ENCODE results near the gene ARID1B. TPM values are rescaled to one million over a fixed set of nuclear protein-coding genes. Genes with fewer than 3 reads are reported as not detected.

ARID1B gene
- total and polyA plus RNA-seq, 10 of the 15 experiments (the other 5 are each of a cell fraction or from before 2014, with no cell fraction given): 24.7 to 133 (median 54.6) TPM

DNA sequence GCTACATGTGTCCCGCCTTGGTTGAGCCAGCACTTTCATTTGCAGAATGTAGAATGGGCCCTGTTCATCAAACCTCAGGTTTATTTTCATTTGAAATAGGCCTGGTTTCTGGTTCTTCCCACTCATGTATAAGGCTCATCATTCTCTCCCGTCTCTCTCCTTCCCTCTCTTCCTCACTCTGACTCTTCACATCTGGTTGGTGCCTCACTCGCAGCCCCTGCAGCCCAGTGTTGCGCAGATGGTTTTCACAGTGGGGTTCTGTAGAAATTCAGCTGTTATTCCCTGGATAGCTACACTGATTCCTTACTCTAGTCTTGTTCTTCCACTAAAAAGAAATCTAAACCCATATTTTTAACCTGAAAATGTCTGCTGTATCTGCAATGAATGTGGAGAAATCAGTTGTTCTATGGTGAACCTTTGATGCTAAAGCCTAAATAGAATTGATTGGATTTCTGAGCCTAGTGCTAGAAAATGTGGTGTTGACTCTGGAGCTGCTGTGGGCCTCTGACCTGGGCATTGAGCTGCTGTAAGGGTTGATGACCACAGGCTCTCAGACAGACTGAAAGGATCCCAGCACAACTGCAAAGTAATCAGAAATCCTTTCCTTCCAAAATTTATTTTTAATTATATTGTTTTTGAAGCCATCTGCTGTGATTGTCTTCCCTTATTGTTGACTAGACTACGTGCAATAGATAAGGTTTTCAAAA is 395.8 kb downstream of the ARID1B start (continued):
- TF ChIP-seq EZH2 (IDR thresholded peaks at IDR 0.05; ENCODE audit: borderline replicate concordance, control insufficient read depth, low read depth, low read length): no peak
- TF ChIP-seq, protein P1, sequence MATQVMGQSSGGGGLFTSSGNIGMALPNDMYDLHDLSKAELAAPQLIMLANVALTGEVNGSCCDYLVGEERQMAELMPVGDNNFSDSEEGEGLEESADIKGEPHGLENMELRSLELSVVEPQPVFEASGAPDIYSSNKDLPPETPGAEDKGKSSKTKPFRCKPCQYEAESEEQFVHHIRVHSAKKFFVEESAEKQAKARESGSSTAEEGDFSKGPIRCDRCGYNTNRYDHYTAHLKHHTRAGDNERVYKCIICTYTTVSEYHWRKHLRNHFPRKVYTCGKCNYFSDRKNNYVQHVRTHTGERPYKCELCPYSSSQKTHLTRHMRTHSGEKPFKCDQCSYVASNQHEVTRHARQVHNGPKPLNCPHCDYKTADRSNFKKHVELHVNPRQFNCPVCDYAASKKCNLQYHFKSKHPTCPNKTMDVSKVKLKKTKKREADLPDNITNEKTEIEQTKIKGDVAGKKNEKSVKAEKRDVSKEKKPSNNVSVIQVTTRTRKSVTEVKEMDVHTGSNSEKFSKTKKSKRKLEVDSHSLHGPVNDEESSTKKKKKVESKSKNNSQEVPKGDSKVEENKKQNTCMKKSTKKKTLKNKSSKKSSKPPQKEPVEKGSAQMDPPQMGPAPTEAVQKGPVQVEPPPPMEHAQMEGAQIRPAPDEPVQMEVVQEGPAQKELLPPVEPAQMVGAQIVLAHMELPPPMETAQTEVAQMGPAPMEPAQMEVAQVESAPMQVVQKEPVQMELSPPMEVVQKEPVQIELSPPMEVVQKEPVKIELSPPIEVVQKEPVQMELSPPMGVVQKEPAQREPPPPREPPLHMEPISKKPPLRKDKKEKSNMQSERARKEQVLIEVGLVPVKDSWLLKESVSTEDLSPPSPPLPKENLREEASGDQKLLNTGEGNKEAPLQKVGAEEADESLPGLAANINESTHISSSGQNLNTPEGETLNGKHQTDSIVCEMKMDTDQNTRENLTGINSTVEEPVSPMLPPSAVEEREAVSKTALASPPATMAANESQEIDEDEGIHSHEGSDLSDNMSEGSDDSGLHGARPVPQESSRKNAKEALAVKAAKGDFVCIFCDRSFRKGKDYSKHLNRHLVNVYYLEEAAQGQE (IDR thresholded peaks at IDR 0.05; ENCODE audit: low read depth, low read length): no peak
- no peak for TF ChIP-seq BACH1 (IDR thresholded peaks at IDR 0.05; ENCODE audit: borderline replicate concordance)
- no peak for TF ChIP-seq TCF12 (IDR thresholded peaks at IDR 0.05; ENCODE audit: low read depth, low read length)
- TF ChIP-seq PML (IDR thresholded peaks at IDR 0.05; ENCODE audit: low read length): no peak

DNA sequence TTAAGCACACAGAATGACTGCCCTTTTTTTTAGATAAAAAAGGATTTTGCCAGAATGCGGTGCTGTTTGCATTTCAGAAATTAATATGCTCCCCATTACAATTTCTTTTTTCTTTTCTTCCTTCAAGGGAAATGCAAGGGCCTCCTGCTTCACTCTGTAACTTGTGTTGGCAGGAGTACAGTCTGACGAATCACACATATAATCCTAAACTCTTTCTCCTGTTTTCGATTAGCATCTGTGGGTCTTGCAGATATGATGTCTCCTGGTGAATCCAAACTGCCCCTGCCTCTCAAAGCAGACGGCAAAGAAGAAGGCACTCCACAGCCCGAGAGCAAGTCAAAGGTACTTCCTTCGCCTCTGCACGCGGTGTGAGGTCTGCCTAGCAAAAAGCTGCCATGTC is 396.6 kb downstream of the ARID1B start:
- intact Hi-C loops (cut with micrococcal nuclease; ENCODE audit: unreplicated experiment): no loop called here
- no peaks in the 10 kb centered on the region for H4K20me1 ChIP-seq (ENCODE audit: control insufficient read depth, insufficient read depth)
- TF ChIP-seq CHD2 (IDR thresholded peaks at IDR 0.05; ENCODE audit: borderline replicate concordance, low read depth, low read length) (no peak), NBN (IDR thresholded peaks at IDR 0.05) (no peak), TAF1 (IDR thresholded peaks at IDR 0.05; ENCODE audit: borderline replicate concordance, low read depth, low read length) (no peak), TCF7 (IDR thresholded peaks at IDR 0.05; ENCODE audit: borderline replicate concordance) (no peak), EGR1 (IDR thresholded peaks at IDR 0.05; ENCODE audit: borderline replicate concordance in 1 of 2, low read depth in 2 of 2, low read length in 2 of 2) (no peak), HCFC1 (IDR thresholded peaks at IDR 0.05; ENCODE audit: low read length) (no peak), GABPA (IDR thresholded peaks at IDR 0.05; ENCODE audit: low read depth) (no peak), PAX8 (IDR thresholded peaks at IDR 0.05) (no peak), TCF12 (IDR thresholded peaks at IDR 0.05; ENCODE audit: low read depth, low read length) (no peak), JUND (IDR thresholded peaks at IDR 0.05; ENCODE audit: low read depth, low read length) (no peak)
- ChIA-PET CTCF (interaction anchor here (0.7 kb wide), 1 partner anchor 28 kb away, joined by 3 read pairs; no protein-coding TSS in a partner anchor), SMC1A (ENCODE audit: uncharacterized antibody, unreplicated experiment) (no interaction called here), POLR2A (no interaction called here), RAD21 (ENCODE audit: unreplicated experiment) (no interaction called here)
- in situ Hi-C loops (cut with MboI): no loop called here
- peaks cover 4 to 32% of the 10 kb centered on the region in 2 experiments; a peak in 3 of 4 replicates for H3K36me3 ChIP-seq (ENCODE audit: control insufficient read depth in 2 of 2, insufficient read depth in 2 of 2, low read length in 1 of 2)
- no peak for ATAC-seq
- no peaks in the 10 kb centered on the region for H3K4me1 ChIP-seq (ENCODE audit: control insufficient read depth, insufficient read depth, low read length)
- H3K9me3 ChIP-seq (replicated peaks; ENCODE audit: control insufficient read depth, insufficient read depth, low read length): no peaks in the 10 kb centered on the region
- WGBS (ENCODE audit: insufficient coverage, insufficient replicate concordance, low lambda C conversion rate, missing lambda C conversion rate): 95% methylated on average over 8 of the region's 8 CpGs
- no peak overlapping the region for H3K4me3 ChIP-seq
- H3K27ac ChIP-seq (ENCODE audit: control insufficient read depth, insufficient read depth): no peak overlapping the region
- H3K27me3 ChIP-seq (replicated peaks in 1 of 2; ENCODE audit: control insufficient read depth in 2 of 2, insufficient read depth in 2 of 2, low read length in 1 of 2): no peaks in the 10 kb centered on the region
- no peak overlapping the region for H3K9ac ChIP-seq (ENCODE audit: control insufficient read depth, insufficient read depth, low read length)
- no TSS peak for BruUV-seq (replicated peaks)
- no peak for FAIRE-seq
- H3K4me2 ChIP-seq (ENCODE audit: control insufficient read depth, insufficient read depth): no peak overlapping the region
- no peaks in the 10 kb centered on the region for H3K79me2 ChIP-seq (ENCODE audit: control insufficient read depth, insufficient read depth, low read length)
- DNase-seq (ENCODE audit: low read depth, low spot score): no peak
- no peak overlapping the region for H2AFZ ChIP-seq (ENCODE audit: control insufficient read depth, low read depth, low read length)

Data from GM12878 (cell line).